K562 (cell line): Measurements from ENCODE around the gene ATXN1. TPM values are rescaled to one million over a fixed set of nuclear protein-coding genes. Genes with fewer than 3 reads are reported as not detected.

ENCODE experiments used
- ATAC-seq: fragments of 200-7000 bp; cut with Tn5 transposase; 3 replicates; pipeline ENCODE4 v1.9.1; 2020; ENCODE audit warnings: moderate library complexity
- BruUV-seq: library from RNA; stranded (reverse); fragments of 400-500 nt; replicated peaks from 2 replicates; lab custom pipeline; 2021; lab: Mats Ljungman, UMichigan
- CTCF ChIA-PET: fragments of 300-600 bp; formaldehyde crosslinking; extraction: SDS; loops from one replicate; lab custom pipeline; 2021; ENCODE audit warnings: low intra/inter-chr PET ratio; lab: Yijun Ruan, JAX
- POLR2A ChIA-PET: fragments of 300-600, 350-650 bp; sonication (Branson Sonifier 250); formaldehyde crosslinking; extraction: SDS; loops from one replicate; lab custom pipeline; 2021; ENCODE audit warnings: antibody characterized with exemption, inconsistent platforms; lab: Yijun Ruan, JAX
- DNase-seq, 4 experiments: peaks; one replicate each; pipeline versions ENCODE4 v3.0.0 to v3.0.0-alpha.2; 2011 to 2018; ENCODE audit warnings: low spot score in 3 of 4, mixed read lengths in 3 of 4; ENCODE audit errors: extremely low read depth in 1 of 4
- FAIRE-seq: peaks from 2 replicates; lab custom pipeline; 2011; peaks lifted over from hg19 to GRCh38; lab: Jason Lieb, UNC
- H2AFZ ChIP-seq: 2 replicates; pipeline ENCODE4 v1.6.0; 2011; ENCODE audit warnings: low read depth, low read length, control low read depth, inconsistent platforms
- H3K27ac ChIP-seq: fragments of 200-600 bp; 3 replicates; pipeline ENCODE4 v1.8.0; 2011; ENCODE audit warnings: low read depth, mild to moderate bottlenecking, control low read depth, inconsistent platforms, low read length, moderate library complexity, mixed read lengths; ENCODE audit errors: extremely low read depth
- H3K27me3 ChIP-seq, 2 experiments: fragments of 300-600 bp in 1 of 2; 2 replicates in 1 of 2; 3 replicates in 1 of 2; pipeline versions ENCODE4 v1.6.0 to v1.8.0; 2011; ENCODE audit warnings: inconsistent platforms in 2 of 2, low read length in 2 of 2, mild to moderate bottlenecking in 1 of 2, mixed read lengths in 1 of 2, moderate library complexity in 1 of 2; ENCODE audit not compliant: control insufficient read depth in 2 of 2, insufficient read depth in 2 of 2
- H3K36me3 ChIP-seq: fragments of 300-600 bp; 3 replicates; pipeline ENCODE4 v1.8.0; 2011; ENCODE audit warnings: mild to moderate bottlenecking, low read length, inconsistent platforms; ENCODE audit not compliant: control insufficient read depth, insufficient read depth
- H3K4me1 ChIP-seq, 2 experiments: fragments of 200-600 bp in 1 of 2; replicated peaks in 1 of 2; 2 replicates in 1 of 2; 3 replicates in 1 of 2; pipeline versions ENCODE4 v1.5.1 to v1.8.0; 2011; ENCODE audit warnings: inconsistent platforms in 2 of 2, low read length in 2 of 2, mild to moderate bottlenecking in 1 of 2, mixed read lengths in 1 of 2, moderate library complexity in 1 of 2; ENCODE audit not compliant: control insufficient read depth in 2 of 2, insufficient read depth in 2 of 2
- H3K4me2 ChIP-seq: 2 replicates; pipeline ENCODE4 v1.6.1; 2011; ENCODE audit warnings: low read length, control low read depth, inconsistent platforms, mixed read lengths; ENCODE audit not compliant: insufficient read depth
- H3K4me3 ChIP-seq: fragments of 200-600 bp; sonication (generic), shearing (Covaris generic); 2 replicates; pipeline ENCODE4 v1.5.1; 2016; ENCODE audit warnings: control low read depth, inconsistent platforms
- H3K79me2 ChIP-seq: fragments of 200-600 bp; 3 replicates; pipeline ENCODE4 v1.8.0; 2011; ENCODE audit warnings: low read length, inconsistent platforms; ENCODE audit not compliant: control insufficient read depth, insufficient read depth
- H3K9ac ChIP-seq, 2 experiments: 2 replicates each; pipeline versions ENCODE4 v1.6.0 to v1.6.1; 2011; ENCODE audit warnings: low read depth in 2 of 2, low read length in 2 of 2, control low read depth in 1 of 2, inconsistent platforms in 1 of 2, mild to moderate bottlenecking in 1 of 2, mixed read lengths in 1 of 2; ENCODE audit not compliant: insufficient read depth in 1 of 2
- H3K9me1 ChIP-seq: one replicate; pipeline ENCODE4 v1.6.0; 2011; ENCODE audit warnings: inconsistent platforms, mild to moderate bottlenecking, low read length, moderate library complexity; ENCODE audit not compliant: control insufficient read depth, insufficient read depth
- H3K9me3 ChIP-seq: replicated peaks from 2 replicates; pipeline ENCODE4 v1.5.1; 2011; ENCODE audit warnings: low read depth, low read length, inconsistent platforms; ENCODE audit not compliant: control insufficient read depth, insufficient read depth
- H4K20me1 ChIP-seq: replicated peaks from 2 replicates; pipeline ENCODE4 v1.6.1; 2011; ENCODE audit warnings: low read length, inconsistent platforms, mixed read lengths; ENCODE audit not compliant: control insufficient read depth, insufficient read depth
- ERF ChIP-seq: fragments of 450-650 bp; formaldehyde crosslinking; IDR thresholded peaks from 2 replicates; pipeline ENCODE4 v1.4.0; 2020; ENCODE audit warnings: mild to moderate bottlenecking, mixed read lengths
- HEY1 ChIP-seq: fragments of 250-450 bp; sonication (Bioruptor Pico); IDR thresholded peaks from 2 replicates; pipeline ENCODE4 v1.5.0; 2020; ENCODE audit warnings: mild to moderate bottlenecking, moderate library complexity, borderline replicate concordance
- MBD2 ChIP-seq: sonication (generic); IDR thresholded peaks from 2 replicates; pipeline ENCODE4 v1.6.1; 2016; ENCODE audit warnings: low read depth, borderline replicate concordance
- RFX5 ChIP-seq: IDR thresholded peaks from 2 replicates; pipeline ENCODE4 v1.6.1; 2011; ENCODE audit warnings: low read depth, mild to moderate bottlenecking, improper control_type of control experiment, low read length
- TBP ChIP-seq: optimal IDR thresholded peaks from 2 replicates; pipeline ENCODE3; 2011; ENCODE audit warnings: low read depth, low read length, improper control_type of control experiment
- ZNF311 ChIP-seq: fragments of 250-450 bp; sonication (Bioruptor Pico); IDR thresholded peaks from 2 replicates; pipeline ENCODE4 v1.4.0; 2020; ENCODE audit warnings: mild to moderate bottlenecking, moderate library complexity
- WGBS: fragments of 100-300 bp; shearing (Covaris generic); methylation state at CpG from one replicate; pipeline ENCODE4 v1.1.6; 2016; ENCODE audit warnings: low coverage, mixed read lengths; ENCODE audit not compliant: insufficient coverage; ENCODE audit errors: missing lambda C conversion rate; 5-methylcytosine and 5-hydroxymethylcytosine counted together
- in situ Hi-C: fragments of 300-500 bp; cut with MboI; formaldehyde crosslinking; loops from 4 replicates; pipeline ENCODE4 v1.15.0; 2018; ENCODE audit warnings: inconsistent platforms, mixed read lengths
- intact Hi-C: fragments of 100-400 bp; cut with micrococcal nuclease; formaldehyde crosslinking; loops from 2 replicates; pipeline ENCODE4 v1.14.2; 2022
- polyA plus RNA-seq, 8 experiments: library from polyadenylated mRNA; depleted of rRNA in 4 of 8; stranded (reverse) in 5 of 8; unstranded in 3 of 8; fragments of >200 nt; fragmentation: Nextera tagmentation in 2 of 8; fragmentation: Illumina TruSeq in 1 of 8; extraction: Ambion mirVana in 2 of 8; extraction: Trizol in 1 of 8; gene quantifications; 2 replicates each; pipeline versions ENCODE4 v1.2.1 to v1.2.3, GENCODE V29; 2011 to 2014; ENCODE audit warnings: inconsistent platforms in 1 of 8, missing spikeins in 1 of 8
- total RNA-seq, 7 experiments: library from RNA; depleted of rRNA in 6 of 7; stranded (reverse); fragments of >200 nt in 6 of 7; fragmentation: Illumina TruSeq in 2 of 7; extraction: Trizol in 2 of 7; gene quantifications; 2 replicates each; pipeline versions ENCODE4 v1.2.1 to v1.2.3, GENCODE V29; 2011 to 2021; ENCODE audit warnings: low replicate concordance in 1 of 7
- TF ChIP-seq, protein P1 (sequence below): sonication (generic); formaldehyde crosslinking; IDR thresholded peaks from 2 replicates; pipeline ENCODE4 v1.8.0; 2022; ENCODE audit warnings: mild to moderate bottlenecking, missing genetic modification reagents
- TF ChIP-seq, protein P2 (sequence below): fragments of 250-450 bp; sonication (Bioruptor Pico); IDR thresholded peaks from 2 replicates; pipeline ENCODE4 v1.5.0; 2020; ENCODE audit warnings: mild to moderate bottlenecking
- TF ChIP-seq, protein P3 (sequence below): fragments of 250-450 bp; sonication (Bioruptor Pico); IDR thresholded peaks from 2 replicates; pipeline ENCODE4 v1.4.0; 2020; ENCODE audit warnings: borderline replicate concordance
- TF ChIP-seq, protein P4 (sequence below), 3 experiments: IDR thresholded peaks in 2 of 3; conservative IDR thresholded peaks in 1 of 3; 2 replicates each; pipeline ENCODE4 v1.5.1; 2011 to 2012; ENCODE audit warnings: low read length in 3 of 3, mild to moderate bottlenecking in 3 of 3, control low read depth in 2 of 3, improper control_type of control experiment in 1 of 3, inconsistent platforms in 1 of 3, low read depth in 1 of 3, mixed read lengths in 1 of 3, moderate library complexity in 1 of 3; ENCODE audit not compliant: insufficient read depth in 2 of 3
- TF ChIP-seq, protein P5 (sequence below): fragments of 450-650 bp; IDR thresholded peaks from 2 replicates; pipeline ENCODE4 v1.6.1; 2016

Gene ATXN1
- total and polyA plus RNA-seq, 9 of the 15 experiments (the other 6 are each of a cell fraction or from before 2014, with no cell fraction given), result under 0.01 to 1.2 (median 0.58) TPM

DNA sequence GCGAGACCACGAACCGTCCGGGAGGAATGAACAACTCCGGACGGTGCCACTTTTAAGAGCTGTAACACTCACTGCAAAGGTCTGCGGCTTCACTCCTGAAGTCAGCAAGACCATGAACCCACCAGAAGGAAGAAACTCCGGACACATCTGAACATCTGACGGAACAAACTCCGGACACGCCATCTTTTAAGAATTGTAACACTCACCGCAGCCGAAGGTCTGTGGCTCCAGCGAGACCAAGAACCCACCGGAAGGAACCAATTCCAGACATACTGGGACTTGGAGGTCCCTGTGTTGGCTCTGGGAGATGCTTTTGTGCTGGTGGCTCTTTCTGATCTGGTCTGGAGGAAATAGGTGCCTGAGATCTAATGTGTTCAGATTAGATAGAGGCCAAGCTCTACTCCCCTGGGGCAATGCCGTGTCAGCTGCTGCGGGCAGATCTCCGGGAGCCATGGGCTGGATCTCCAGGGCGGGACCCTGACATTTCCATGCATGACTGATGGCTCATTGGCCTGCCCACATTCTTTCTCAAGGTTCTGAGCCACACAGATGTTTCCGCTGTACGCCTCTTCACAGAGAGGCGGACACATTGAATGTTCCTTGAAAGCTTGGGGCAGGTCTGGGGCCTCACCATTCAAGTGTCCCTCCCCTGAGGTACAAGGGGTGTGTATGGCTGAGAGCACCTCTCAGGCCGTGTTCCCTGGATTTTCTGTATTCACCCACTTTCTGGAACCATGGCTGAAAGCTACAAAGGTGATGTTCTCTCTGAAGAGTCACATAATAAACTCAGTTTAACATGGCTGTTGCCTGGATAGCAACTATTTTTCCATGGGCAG lies 493.6 kb downstream of the ATXN1 start:
- peak; percentile 93 for FAIRE-seq
- DNase-seq, result peak; percentile 91 to 98 (median 92)
- ChIA-PET POLR2A (interaction anchor here (0.6 to 3.8 kb wide), 29 partner anchors 9 to 1806 kb away, joined by 3 to 116 read pairs (median 6); partner anchors contain the start of gene GMPR), CTCF (no interaction called here)
- Histone ChIP-seq H3K4me1 (peaks cover 28 to 44% of the 10 kb centered on the region in 2 experiments), H2AFZ (peak overlapping the region; percentile 1; the same call in 1 of the 2 replicates), H3K9ac (peak overlapping the region; percentile 76 to 80), H3K79me2 (peaks cover 51% of the 10 kb centered on the region), H3K4me2 (peak overlapping the region; percentile 86), H3K4me3 (peak overlapping the region; percentile 42), H3K27me3 (no peaks in the 10 kb centered on the region), H3K27ac (peak overlapping the region; percentile 83), H3K9me1 (no peaks in the 10 kb centered on the region), H3K9me3 (peaks cover 3% of the 10 kb centered on the region; the same call in 1 of the 2 replicates), H3K36me3 (peaks cover 24% of the 10 kb centered on the region), H4K20me1 (no peaks in the 10 kb centered on the region)
- ATAC-seq, result peak; percentile 81
- no TSS peak for BruUV-seq
- intact Hi-C loops (loop anchor here (1.0 to 5.0 kb wide), 3 partner anchors 43 to 370 kb away; no protein-coding TSS in a partner anchor), in situ Hi-C loops (no loop called here)
- under 1% methylated on average over 23 of the region's 23 CpGs for WGBS
- TF ChIP-seq, protein P1, sequence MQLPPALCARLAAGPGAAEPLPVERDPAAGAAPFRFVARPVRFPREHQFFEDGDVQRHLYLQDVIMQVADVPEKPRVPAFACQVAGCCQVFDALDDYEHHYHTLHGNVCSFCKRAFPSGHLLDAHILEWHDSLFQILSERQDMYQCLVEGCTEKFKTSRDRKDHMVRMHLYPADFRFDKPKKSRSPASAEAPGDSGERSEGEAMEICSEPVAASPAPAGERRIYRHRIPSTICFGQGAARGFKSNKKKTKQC (CRISPR knock-in tag), result peak; percentile 73
- TF ChIP-seq, protein P2, sequence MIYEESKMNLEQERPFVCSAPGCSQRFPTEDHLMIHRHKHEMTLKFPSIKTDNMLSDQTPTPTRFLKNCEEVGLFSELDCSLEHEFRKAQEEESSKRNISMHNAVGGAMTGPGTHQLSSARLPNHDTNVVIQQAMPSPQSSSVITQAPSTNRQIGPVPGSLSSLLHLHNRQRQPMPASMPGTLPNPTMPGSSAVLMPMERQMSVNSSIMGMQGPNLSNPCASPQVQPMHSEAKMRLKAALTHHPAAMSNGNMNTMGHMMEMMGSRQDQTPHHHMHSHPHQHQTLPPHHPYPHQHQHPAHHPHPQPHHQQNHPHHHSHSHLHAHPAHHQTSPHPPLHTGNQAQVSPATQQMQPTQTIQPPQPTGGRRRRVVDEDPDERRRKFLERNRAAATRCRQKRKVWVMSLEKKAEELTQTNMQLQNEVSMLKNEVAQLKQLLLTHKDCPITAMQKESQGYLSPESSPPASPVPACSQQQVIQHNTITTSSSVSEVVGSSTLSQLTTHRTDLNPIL, result no peak
- TF ChIP-seq, protein P3, sequence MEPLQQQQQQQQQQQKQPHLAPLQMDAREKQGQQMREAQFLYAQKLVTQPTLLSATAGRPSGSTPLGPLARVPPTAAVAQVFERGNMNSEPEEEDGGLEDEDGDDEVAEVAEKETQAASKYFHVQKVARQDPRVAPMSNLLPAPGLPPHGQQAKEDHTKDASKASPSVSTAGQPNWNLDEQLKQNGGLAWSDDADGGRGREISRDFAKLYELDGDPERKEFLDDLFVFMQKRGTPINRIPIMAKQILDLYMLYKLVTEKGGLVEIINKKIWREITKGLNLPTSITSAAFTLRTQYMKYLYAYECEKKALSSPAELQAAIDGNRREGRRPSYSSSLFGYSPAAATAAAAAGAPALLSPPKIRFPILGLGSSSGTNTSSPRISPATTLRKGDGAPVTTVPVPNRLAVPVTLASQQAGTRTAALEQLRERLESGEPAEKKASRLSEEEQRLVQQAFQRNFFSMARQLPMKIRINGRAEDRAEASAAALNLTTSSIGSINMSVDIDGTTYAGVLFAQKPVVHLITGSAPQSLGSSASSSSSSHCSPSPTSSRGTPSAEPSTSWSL (CRISPR knock-in tag), result peak; percentile 88
- TF ChIP-seq ERF (CRISPR knock-in tag), result peak; percentile 86; the same call in 1 of the 2 replicates
- TF ChIP-seq, protein P4, sequence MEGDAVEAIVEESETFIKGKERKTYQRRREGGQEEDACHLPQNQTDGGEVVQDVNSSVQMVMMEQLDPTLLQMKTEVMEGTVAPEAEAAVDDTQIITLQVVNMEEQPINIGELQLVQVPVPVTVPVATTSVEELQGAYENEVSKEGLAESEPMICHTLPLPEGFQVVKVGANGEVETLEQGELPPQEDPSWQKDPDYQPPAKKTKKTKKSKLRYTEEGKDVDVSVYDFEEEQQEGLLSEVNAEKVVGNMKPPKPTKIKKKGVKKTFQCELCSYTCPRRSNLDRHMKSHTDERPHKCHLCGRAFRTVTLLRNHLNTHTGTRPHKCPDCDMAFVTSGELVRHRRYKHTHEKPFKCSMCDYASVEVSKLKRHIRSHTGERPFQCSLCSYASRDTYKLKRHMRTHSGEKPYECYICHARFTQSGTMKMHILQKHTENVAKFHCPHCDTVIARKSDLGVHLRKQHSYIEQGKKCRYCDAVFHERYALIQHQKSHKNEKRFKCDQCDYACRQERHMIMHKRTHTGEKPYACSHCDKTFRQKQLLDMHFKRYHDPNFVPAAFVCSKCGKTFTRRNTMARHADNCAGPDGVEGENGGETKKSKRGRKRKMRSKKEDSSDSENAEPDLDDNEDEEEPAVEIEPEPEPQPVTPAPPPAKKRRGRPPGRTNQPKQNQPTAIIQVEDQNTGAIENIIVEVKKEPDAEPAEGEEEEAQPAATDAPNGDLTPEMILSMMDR (IDR thresholded peaks at IDR 0.05 in 2 of 3, conservative IDR thresholded peaks at IDR 0.05 in 1 of 3; ENCODE audit: insufficient read depth in 2 of 3, low read depth in 1 of 3, low read length in 3 of 3), result no peak
- peak; percentile 84 for TF ChIP-seq TBP
- TF ChIP-seq RFX5, result peak; percentile 56; the same call in 1 of the 2 replicates
- 0 out of 2 replicates have a peak, but pooled peaks have one; percentile 61 for TF ChIP-seq HEY1
- peak; percentile 28; the same call in 1 of the 2 replicates for TF ChIP-seq ZNF311 (CRISPR knock-in tag)
- TF ChIP-seq MBD2, result peak; percentile 91
- TF ChIP-seq, protein P5, sequence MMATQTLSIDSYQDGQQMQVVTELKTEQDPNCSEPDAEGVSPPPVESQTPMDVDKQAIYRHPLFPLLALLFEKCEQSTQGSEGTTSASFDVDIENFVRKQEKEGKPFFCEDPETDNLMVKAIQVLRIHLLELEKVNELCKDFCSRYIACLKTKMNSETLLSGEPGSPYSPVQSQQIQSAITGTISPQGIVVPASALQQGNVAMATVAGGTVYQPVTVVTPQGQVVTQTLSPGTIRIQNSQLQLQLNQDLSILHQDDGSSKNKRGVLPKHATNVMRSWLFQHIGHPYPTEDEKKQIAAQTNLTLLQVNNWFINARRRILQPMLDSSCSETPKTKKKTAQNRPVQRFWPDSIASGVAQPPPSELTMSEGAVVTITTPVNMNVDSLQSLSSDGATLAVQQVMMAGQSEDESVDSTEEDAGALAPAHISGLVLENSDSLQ, result peak; percentile 98
